ENCODE data around the gene RPLP2.

- TF ChIP-seq, protein P1, sequence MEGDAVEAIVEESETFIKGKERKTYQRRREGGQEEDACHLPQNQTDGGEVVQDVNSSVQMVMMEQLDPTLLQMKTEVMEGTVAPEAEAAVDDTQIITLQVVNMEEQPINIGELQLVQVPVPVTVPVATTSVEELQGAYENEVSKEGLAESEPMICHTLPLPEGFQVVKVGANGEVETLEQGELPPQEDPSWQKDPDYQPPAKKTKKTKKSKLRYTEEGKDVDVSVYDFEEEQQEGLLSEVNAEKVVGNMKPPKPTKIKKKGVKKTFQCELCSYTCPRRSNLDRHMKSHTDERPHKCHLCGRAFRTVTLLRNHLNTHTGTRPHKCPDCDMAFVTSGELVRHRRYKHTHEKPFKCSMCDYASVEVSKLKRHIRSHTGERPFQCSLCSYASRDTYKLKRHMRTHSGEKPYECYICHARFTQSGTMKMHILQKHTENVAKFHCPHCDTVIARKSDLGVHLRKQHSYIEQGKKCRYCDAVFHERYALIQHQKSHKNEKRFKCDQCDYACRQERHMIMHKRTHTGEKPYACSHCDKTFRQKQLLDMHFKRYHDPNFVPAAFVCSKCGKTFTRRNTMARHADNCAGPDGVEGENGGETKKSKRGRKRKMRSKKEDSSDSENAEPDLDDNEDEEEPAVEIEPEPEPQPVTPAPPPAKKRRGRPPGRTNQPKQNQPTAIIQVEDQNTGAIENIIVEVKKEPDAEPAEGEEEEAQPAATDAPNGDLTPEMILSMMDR (IDR thresholded peaks at IDR 0.05 in 4 of 5, conservative IDR thresholded peaks at IDR 0.05 in 1 of 5): no peak
- TF ChIP-seq POLR2A (IDR thresholded peaks at IDR 0.05): no peak
These were observed 26.9 kb downstream of the RPLP2 start for GRCh38 chr11:836700-837099.
